ENCODE measurements around the gene GUCD1. TPM values are rescaled to one million over a fixed set of nuclear protein-coding genes. Genes with fewer than 3 reads are reported as not detected.
"Not testable (repeated sequence)": the region's sequence is repeated elsewhere in the genome, so short reads cannot be mapped to it uniquely, and the experiment has no call there.

Gene GUCD1
- 116 and 144 TPM in 2 replicates for total RNA-seq (2014; rRNA removed; shearing (Covaris generic); ENCODE audit: low replicate concordance)

- Histone ChIP-seq H3K27ac (ENCODE audit: low read length) (peak within 1 kb of the TSS; percentile 89), H3K4me3 (ENCODE audit: low read length) (peak within 1 kb of the TSS; percentile 92), H3K4me2 (ENCODE audit: low read depth, low read length, poor library complexity, severe bottlenecking) (peak within 1 kb of the TSS; percentile 95), H3K79me2 (ENCODE audit: low read length) (peaks cover 90% of the 10 kb centered on the region), H3K27me3 (ENCODE audit: low read length) (no peaks in the 10 kb centered on the region), H3K4me1 (ENCODE audit: low read length) (peaks cover 63% of the 10 kb centered on the region), H3K9ac (ENCODE audit: low read length) (peak within 1 kb of the TSS; percentile 97), H3K9me3 (ENCODE audit: low read length) (no peaks in the 10 kb centered on the region), H3K36me3 (ENCODE audit: insufficient read depth, low read length) (peaks cover 35% of the 10 kb centered on the region; the same call in 1 of the 2 replicates), H4K20me1 (ENCODE audit: insufficient read depth, low read depth, low read length) (peaks cover 37% of the 10 kb centered on the region), H3K9me2 (replicated peaks; ENCODE audit: insufficient read depth, low read length) (no peaks in the 10 kb centered on the region), H2AFZ (ENCODE audit: low read length) (peak within 1 kb of the TSS; percentile 56)
- DNase-seq = peak; percentile 75
Observed at GRCh38 chr22:24554313-24555164, at the start of gene GUCD1. Gene GUCD1 (minus strand): TSS chr22:24555138. CDS start chr22:24554991, 147 bp downstream.

- not testable (repeated sequence) for H2AFZ ChIP-seq (ENCODE audit: low read length); H3K9me2 ChIP-seq (replicated peaks; ENCODE audit: insufficient read depth, low read length); H3K4me1 ChIP-seq (ENCODE audit: low read length); DNase-seq; H3K9me3 ChIP-seq (ENCODE audit: low read length); H3K4me2 ChIP-seq (ENCODE audit: low read depth, low read length, poor library complexity, severe bottlenecking); H4K20me1 ChIP-seq (ENCODE audit: insufficient read depth, low read depth, low read length); H3K27me3 ChIP-seq (ENCODE audit: low read length); H3K79me2 ChIP-seq (ENCODE audit: low read length); H3K27ac ChIP-seq (ENCODE audit: low read length); H3K36me3 ChIP-seq (ENCODE audit: insufficient read depth, low read length); H3K4me3 ChIP-seq (ENCODE audit: low read length); H3K9ac ChIP-seq (ENCODE audit: low read length)
Observed at GRCh38 chr22:24603770-24604629, 49.1 kb upstream of the GUCD1 start.

- not testable (repeated sequence) for H3K27ac ChIP-seq (ENCODE audit: low read length); H3K36me3 ChIP-seq (ENCODE audit: insufficient read depth, low read length); H3K9ac ChIP-seq (ENCODE audit: low read length); H3K9me3 ChIP-seq (ENCODE audit: low read length); H2AFZ ChIP-seq (ENCODE audit: low read length); H3K27me3 ChIP-seq (ENCODE audit: low read length); H4K20me1 ChIP-seq (ENCODE audit: insufficient read depth, low read depth, low read length); DNase-seq; H3K79me2 ChIP-seq (ENCODE audit: low read length); H3K4me1 ChIP-seq (ENCODE audit: low read length); H3K4me2 ChIP-seq (ENCODE audit: low read depth, low read length, poor library complexity, severe bottlenecking); H3K4me3 ChIP-seq (ENCODE audit: low read length); H3K9me2 ChIP-seq (replicated peaks; ENCODE audit: insufficient read depth, low read length)
Observed at GRCh38 chr22:24602847-24603769, 48.2 kb upstream of the GUCD1 start, which contains the start of gene GGT1. Gene GGT1 (plus strand): TSS chr22:24603193. CDS start chr22:24611082, 7,889 bp downstream.

GRCh38 chr22:24602105-24602749, 47.3 kb upstream of the GUCD1 start:
- H3K4me1 ChIP-seq (ENCODE audit: low read length); H3K9me3 ChIP-seq (ENCODE audit: low read length); H4K20me1 ChIP-seq (ENCODE audit: insufficient read depth, low read depth, low read length); H2AFZ ChIP-seq (ENCODE audit: low read length); DNase-seq; H3K79me2 ChIP-seq (ENCODE audit: low read length); H3K9ac ChIP-seq (ENCODE audit: low read length); H3K9me2 ChIP-seq (replicated peaks; ENCODE audit: insufficient read depth, low read length); H3K4me2 ChIP-seq (ENCODE audit: low read depth, low read length, poor library complexity, severe bottlenecking); H3K27ac ChIP-seq (ENCODE audit: low read length); H3K4me3 ChIP-seq (ENCODE audit: low read length); H3K36me3 ChIP-seq (ENCODE audit: insufficient read depth, low read length); H3K27me3 ChIP-seq (ENCODE audit: low read length): not testable (repeated sequence)

- H2AFZ ChIP-seq (ENCODE audit: low read length) = no peak overlapping the region
- no peak overlapping the region for H3K4me3 ChIP-seq (ENCODE audit: low read length)
- H3K9me2 ChIP-seq (replicated peaks; ENCODE audit: insufficient read depth, low read length) = no peaks in the 10 kb centered on the region
- no peaks in the 10 kb centered on the region for H3K79me2 ChIP-seq (ENCODE audit: low read length)
- no peak overlapping the region for H3K27ac ChIP-seq (ENCODE audit: low read length)
- no peaks in the 10 kb centered on the region for H3K36me3 ChIP-seq (ENCODE audit: insufficient read depth, low read length)
- no peak overlapping the region for H3K4me2 ChIP-seq (ENCODE audit: low read depth, low read length, poor library complexity, severe bottlenecking)
- no peak overlapping the region for H3K9ac ChIP-seq (ENCODE audit: low read length)
- H3K27me3 ChIP-seq (ENCODE audit: low read length) = no peaks in the 10 kb centered on the region
- no peaks in the 10 kb centered on the region for H3K4me1 ChIP-seq (ENCODE audit: low read length)
- H3K9me3 ChIP-seq (ENCODE audit: low read length) = no peaks in the 10 kb centered on the region
- no peak for DNase-seq
- no peaks in the 10 kb centered on the region for H4K20me1 ChIP-seq (ENCODE audit: insufficient read depth, low read depth, low read length)
Observed at GRCh38 chr22:24601217-24602104, 46.5 kb upstream of the GUCD1 start.

GRCh38 chr22:24599958-24600715, 45.2 kb upstream of the GUCD1 start:
- not testable (repeated sequence) for H2AFZ ChIP-seq (ENCODE audit: low read length); H3K4me2 ChIP-seq (ENCODE audit: low read depth, low read length, poor library complexity, severe bottlenecking); DNase-seq; H3K27me3 ChIP-seq (ENCODE audit: low read length); H3K9me2 ChIP-seq (replicated peaks; ENCODE audit: insufficient read depth, low read length); H3K9me3 ChIP-seq (ENCODE audit: low read length); H3K27ac ChIP-seq (ENCODE audit: low read length); H3K4me3 ChIP-seq (ENCODE audit: low read length); H3K4me1 ChIP-seq (ENCODE audit: low read length); H3K79me2 ChIP-seq (ENCODE audit: low read length); H4K20me1 ChIP-seq (ENCODE audit: insufficient read depth, low read depth, low read length); H3K36me3 ChIP-seq (ENCODE audit: insufficient read depth, low read length); H3K9ac ChIP-seq (ENCODE audit: low read length)

All from Karpas-422 (cell line).